ENCODE measurements around the gene KAZN. TPM values are rescaled to one million over a fixed set of nuclear protein-coding genes. Genes with fewer than 3 reads are reported as not detected.

Gene KAZN
- total RNA-seq, 2 experiments from 2014 or later, result 0.22 to 0.55 TPM

DNA sequence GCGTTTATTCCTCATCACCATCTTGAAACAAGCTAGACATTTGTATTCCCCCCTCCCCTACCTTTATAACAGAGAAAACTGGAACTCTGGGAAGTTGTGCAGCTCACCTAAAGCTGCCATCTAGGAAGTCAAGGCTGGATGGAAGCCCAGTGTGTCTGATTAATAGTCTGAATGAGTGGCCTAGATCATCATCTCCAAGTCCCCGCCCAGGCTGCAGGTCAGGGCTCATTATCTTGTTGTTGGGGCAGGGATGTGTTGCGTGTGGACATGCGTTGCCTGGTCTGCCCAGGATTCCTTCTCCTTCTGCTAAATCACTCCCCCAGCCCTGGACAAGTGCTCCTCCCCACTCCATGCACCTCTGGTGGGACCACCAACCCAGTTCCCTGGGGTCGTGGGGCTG lies 14.7 kb upstream of the KAZN start:
- intact Hi-C loops (cut with DNase I, micrococcal nuclease), result no loop called here
- POLR2A ChIA-PET, result no interaction called here
- no peaks in the 10 kb centered on the region for H3K4me1 Mint-ChIP-seq (ENCODE audit: low read depth)
- peaks cover 9% of the 10 kb centered on the region for H3K27me3 Mint-ChIP-seq
- Histone ChIP-seq H3K27me3 (ENCODE audit: control insufficient read depth in 1 of 2, insufficient read depth in 2 of 2, low read length in 2 of 2) (no peaks in the 10 kb centered on the region), H3K4me3 (ENCODE audit: low read length) (no peak overlapping the region), H3K4me1 (ENCODE audit: insufficient read depth, low read length) (no peaks in the 10 kb centered on the region), H3K36me3 (ENCODE audit: insufficient read depth, low read length) (no peaks in the 10 kb centered on the region), H3K27ac (ENCODE audit: low read depth in 1 of 2, low read length in 2 of 2) (no peak overlapping the region), H3K9me3 (ENCODE audit: control insufficient read depth in 1 of 2, insufficient read depth in 1 of 2, low read length in 2 of 2) (no peaks in the 10 kb centered on the region)
- H3K36me3 Mint-ChIP-seq (ENCODE audit: low read depth), result no peaks in the 10 kb centered on the region
- no peak for ATAC-seq (ENCODE audit: poor library complexity)
- TF ChIP-seq, protein P1, sequence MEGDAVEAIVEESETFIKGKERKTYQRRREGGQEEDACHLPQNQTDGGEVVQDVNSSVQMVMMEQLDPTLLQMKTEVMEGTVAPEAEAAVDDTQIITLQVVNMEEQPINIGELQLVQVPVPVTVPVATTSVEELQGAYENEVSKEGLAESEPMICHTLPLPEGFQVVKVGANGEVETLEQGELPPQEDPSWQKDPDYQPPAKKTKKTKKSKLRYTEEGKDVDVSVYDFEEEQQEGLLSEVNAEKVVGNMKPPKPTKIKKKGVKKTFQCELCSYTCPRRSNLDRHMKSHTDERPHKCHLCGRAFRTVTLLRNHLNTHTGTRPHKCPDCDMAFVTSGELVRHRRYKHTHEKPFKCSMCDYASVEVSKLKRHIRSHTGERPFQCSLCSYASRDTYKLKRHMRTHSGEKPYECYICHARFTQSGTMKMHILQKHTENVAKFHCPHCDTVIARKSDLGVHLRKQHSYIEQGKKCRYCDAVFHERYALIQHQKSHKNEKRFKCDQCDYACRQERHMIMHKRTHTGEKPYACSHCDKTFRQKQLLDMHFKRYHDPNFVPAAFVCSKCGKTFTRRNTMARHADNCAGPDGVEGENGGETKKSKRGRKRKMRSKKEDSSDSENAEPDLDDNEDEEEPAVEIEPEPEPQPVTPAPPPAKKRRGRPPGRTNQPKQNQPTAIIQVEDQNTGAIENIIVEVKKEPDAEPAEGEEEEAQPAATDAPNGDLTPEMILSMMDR (IDR thresholded peaks at IDR 0.05), result no peak
- no peak for DNase-seq
- no peak overlapping the region for H3K4me3 Mint-ChIP-seq
- peaks cover 5% of the 10 kb centered on the region for H3K9me3 Mint-ChIP-seq
- no peak overlapping the region for H3K27ac Mint-ChIP-seq
- CTCF ChIA-PET, result no interaction called here

DNA sequence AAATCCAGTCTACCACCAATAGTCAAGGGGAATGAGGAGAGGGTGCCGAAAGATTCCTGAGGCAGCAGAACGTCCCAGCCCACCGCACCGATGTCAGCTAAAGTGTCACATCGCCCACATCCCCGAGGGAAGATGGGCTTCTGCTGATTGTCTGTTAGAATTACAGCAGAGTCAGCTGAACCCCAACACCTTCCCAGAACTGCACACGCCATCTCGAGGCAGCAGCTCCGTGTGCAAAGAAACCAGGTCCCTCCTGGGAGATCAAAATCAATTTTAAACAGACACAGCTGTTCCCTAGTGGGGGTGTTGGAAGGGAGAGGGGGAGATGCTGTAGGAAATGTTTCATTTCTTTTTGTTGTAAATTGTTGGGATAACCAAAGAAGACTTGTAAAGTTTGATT lies 12.8 kb upstream of the KAZN start:
- H3K4me1 ChIP-seq (ENCODE audit: insufficient read depth, low read length), result no peaks in the 10 kb centered on the region
- H3K4me3 Mint-ChIP-seq, result no peak overlapping the region
- TF ChIP-seq, protein P1 (IDR thresholded peaks at IDR 0.05), result no peak

DNA sequence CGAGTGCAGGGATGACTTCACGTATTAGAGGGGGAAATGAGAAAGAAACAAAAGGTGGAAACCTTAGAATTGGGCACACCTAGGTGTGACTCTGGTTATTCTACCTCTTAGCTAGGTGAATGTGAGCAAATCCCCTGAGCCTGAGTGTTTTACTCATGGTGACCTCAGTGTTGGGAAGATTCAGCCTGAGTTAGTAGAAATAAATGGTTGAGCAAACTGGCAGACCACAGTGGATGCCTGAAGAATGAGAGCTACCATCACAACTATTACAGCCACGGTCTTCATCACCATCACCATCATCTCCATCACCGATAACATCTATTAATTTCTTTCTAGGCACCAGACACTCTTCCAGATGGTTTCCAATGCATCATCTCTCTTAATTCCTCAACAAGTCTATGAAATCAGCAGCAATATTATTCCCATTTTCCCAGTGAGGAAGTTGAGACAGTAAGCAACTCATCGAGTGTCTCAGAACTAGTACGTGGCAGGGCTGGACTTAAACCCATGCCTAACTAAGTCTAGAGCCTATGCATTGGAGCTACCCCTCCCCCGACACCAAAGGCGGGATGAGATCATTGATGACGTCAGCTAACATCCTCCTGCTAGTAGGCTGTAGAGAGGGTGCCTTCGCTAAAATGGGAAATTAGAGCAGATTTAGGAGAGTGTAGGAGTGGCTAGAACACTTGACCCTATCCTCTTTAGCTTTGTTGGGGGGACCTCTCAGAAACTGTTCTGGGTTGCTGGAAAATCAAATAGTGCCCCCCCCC lies 7.9 kb upstream of the KAZN start:
- Mint-ChIP-seq H3K27ac (no peak overlapping the region), H3K27me3 (peaks cover 42% of the 10 kb centered on the region), H3K4me3 (no peak overlapping the region), H3K9me3 (no peaks in the 10 kb centered on the region), H3K4me1 (ENCODE audit: low read depth) (no peaks in the 10 kb centered on the region), H3K36me3 (ENCODE audit: low read depth) (no peaks in the 10 kb centered on the region)
- no peak overlapping the region for H3K4me3 ChIP-seq (ENCODE audit: low read length)
- intact Hi-C loops (cut with DNase I, micrococcal nuclease), result no loop called here
- H3K4me1 ChIP-seq (ENCODE audit: insufficient read depth, low read length), result no peaks in the 10 kb centered on the region
- TF ChIP-seq, protein P1 (IDR thresholded peaks at IDR 0.05), result no peak
- DNase-seq, result no peak
- H3K27ac ChIP-seq (ENCODE audit: low read depth in 1 of 2, low read length in 2 of 2), result no peak overlapping the region
- POLR2A ChIA-PET, result no interaction called here
- no peak for ATAC-seq (ENCODE audit: poor library complexity)
- peaks cover 6 to 8% of the 10 kb centered on the region in 2 experiments for H3K27me3 ChIP-seq (ENCODE audit: control insufficient read depth in 1 of 2, insufficient read depth in 2 of 2, low read length in 2 of 2)
- no peaks in the 10 kb centered on the region for H3K36me3 ChIP-seq (ENCODE audit: insufficient read depth, low read length)
- CTCF ChIA-PET, result no interaction called here
- no peaks in the 10 kb centered on the region for H3K9me3 ChIP-seq (ENCODE audit: control insufficient read depth in 1 of 2, insufficient read depth in 1 of 2, low read length in 2 of 2)

More for the DNA sequence above, 12.8 kb upstream of the KAZN start:
- H3K27me3 ChIP-seq (ENCODE audit: control insufficient read depth in 1 of 2, insufficient read depth in 2 of 2, low read length in 2 of 2), result peaks cover 0 to 5% of the 10 kb centered on the region in 2 experiments
- H3K36me3 ChIP-seq (ENCODE audit: insufficient read depth, low read length), result no peaks in the 10 kb centered on the region
- Mint-ChIP-seq H3K9me3 (peaks cover 5% of the 10 kb centered on the region), H3K4me1 (ENCODE audit: low read depth) (no peaks in the 10 kb centered on the region), H3K27me3 (peaks cover 16% of the 10 kb centered on the region), H3K27ac (no peak overlapping the region), H3K36me3 (ENCODE audit: low read depth) (no peaks in the 10 kb centered on the region)
- CTCF ChIA-PET, result no interaction called here
- POLR2A ChIA-PET, result no interaction called here
- H3K9me3 ChIP-seq (ENCODE audit: control insufficient read depth in 1 of 2, insufficient read depth in 1 of 2, low read length in 2 of 2), result no peaks in the 10 kb centered on the region
- DNase-seq (no peak), ATAC-seq (ENCODE audit: poor library complexity) (no peak)
- no peak overlapping the region for H3K4me3 ChIP-seq (ENCODE audit: low read length)
- H3K27ac ChIP-seq (ENCODE audit: low read depth in 1 of 2, low read length in 2 of 2), result no peak overlapping the region
- intact Hi-C loops (cut with DNase I, micrococcal nuclease), result no loop called here

All from CD4-positive, alpha-beta T cell (primary cell).